DMS153 treated with DMSO at 0.1 percent for 48 hours (cell line): ENCODE data around the gene BCAS2.

Source experiments
- DNase-seq: peaks from one replicate; lab custom pipeline; 2025; ENCODE audit not compliant: unreplicated experiment; lab: John Stamatoyannopoulos, UW

Gene BCAS2

DNA sequence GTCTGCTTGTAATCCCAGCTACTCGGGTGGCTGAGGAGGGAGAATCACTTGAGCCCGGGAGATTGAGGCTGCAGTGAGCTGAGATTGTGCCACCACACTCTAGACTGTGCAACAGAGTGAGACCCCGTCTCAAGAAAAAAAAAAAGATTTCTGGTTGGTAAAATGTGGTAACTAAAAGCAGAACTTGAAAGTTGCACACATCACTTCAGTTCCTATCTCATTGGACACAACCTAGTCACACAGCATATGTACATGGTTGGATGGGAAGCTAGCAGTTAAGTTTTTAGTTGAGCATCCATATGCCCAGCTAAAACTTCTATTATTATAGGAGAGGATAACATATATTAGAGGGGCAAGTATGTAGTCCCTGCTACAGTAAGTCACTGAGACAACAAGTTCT lies 22.1 kb downstream of the BCAS2 start:
- no peak for DNase-seq

DNA sequence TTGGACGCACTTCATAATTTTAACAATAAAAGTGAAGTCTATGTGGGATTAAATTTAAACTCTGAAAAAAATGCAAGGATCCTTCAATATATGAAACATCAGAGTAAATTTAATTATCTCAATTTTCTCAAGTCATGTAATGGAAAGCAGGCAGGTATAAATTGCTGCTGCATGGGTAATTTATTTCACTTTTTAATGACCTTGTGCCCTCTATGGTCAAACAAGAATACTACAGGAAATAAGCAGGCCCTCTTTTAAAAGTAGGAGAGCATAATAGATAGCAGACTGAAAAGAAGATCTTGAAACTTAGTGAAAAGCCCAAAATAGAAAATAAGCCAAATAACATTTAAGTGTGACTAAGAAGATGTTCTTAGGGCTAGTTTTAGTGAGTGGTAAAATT lies 22.9 kb downstream of the BCAS2 start:
- peak; percentile 11 for DNase-seq

DNA sequence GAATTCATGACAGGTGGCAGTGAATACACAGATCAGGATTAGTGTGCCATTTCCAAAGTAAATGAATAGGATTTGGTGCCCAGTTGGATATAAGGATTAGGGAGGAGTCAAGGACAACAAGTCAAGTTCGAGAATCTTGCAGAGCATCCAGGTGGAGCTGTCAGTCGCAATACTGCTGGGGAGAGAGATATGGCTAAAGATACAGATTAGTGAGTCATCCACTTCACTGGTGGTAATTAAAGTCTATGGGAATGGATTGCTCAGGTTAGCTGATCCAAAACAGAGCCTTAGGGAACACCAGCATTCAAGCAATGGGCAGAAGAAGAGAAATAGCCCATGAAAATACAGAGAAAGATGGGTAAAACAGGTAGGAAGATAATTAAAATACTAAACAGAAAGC lies 26.8 kb downstream of the BCAS2 start:
- no peak for DNase-seq

DNA sequence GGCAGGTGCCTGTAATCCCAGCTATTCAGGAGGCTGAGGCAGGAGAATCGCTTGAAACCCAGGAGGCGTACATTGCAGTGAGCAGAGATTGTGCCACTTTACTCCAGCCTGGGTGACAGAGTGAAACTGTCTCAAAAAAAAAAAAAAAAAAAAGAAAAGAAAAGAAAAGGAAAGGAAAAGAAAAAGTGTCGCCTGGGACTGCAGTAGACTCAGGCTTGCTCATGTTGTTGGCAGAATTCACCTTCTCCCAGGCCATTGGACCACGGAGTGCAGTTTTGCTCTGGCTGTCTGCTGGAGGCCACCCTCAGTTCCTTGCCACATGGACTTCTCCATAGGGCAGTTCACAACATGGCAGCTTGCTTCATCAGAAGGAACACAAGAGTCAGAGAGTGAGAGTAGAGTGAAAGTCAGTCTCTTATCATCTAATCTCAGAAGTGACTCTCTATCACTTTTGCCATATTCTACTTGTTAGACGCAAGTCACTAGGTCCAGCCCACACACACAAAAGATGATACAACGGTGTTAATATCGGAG lies 29.2 kb downstream of the BCAS2 start:
- no peak for DNase-seq

DNA sequence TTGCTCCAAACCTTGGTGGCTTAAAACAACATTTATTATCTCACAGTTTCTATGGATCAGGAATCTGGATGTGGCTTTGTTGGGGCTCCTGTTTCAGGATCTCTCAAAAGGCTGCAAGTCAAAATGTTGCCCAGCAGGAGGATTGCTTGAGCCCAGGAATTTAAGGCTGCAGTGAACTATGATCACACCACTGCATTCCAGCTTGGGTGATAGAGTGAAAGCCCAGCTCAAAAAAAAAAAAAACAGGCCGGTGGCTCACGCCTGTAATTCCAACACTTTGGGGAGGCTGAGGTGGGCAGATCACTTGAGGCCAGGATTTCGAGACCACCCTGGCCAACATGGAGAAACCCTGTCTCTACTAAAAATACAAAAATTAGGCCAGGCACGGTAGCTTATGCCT lies 30.0 kb downstream of the BCAS2 start:
- DNase-seq, result no peak

DNA sequence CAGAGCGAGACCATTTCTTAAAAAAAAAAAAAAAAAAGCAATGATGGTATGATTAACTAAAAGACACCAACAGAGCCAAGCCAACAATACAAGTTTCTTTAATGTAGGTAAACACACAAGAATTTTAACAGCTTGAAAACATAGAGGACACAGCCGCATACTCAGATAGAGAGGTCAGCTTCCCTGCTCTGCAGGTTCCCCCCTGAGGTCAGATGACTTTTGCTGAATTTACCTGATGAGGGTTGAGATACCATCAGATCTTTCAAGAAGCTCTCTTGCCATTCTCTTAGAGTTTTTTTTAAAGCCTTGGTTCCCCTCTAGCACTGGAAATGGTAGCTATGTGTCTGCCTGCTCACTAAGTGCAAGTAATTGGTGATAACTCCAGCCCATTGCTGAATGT lies 31.1 kb downstream of the BCAS2 start:
- DNase-seq, result no peak

DNA sequence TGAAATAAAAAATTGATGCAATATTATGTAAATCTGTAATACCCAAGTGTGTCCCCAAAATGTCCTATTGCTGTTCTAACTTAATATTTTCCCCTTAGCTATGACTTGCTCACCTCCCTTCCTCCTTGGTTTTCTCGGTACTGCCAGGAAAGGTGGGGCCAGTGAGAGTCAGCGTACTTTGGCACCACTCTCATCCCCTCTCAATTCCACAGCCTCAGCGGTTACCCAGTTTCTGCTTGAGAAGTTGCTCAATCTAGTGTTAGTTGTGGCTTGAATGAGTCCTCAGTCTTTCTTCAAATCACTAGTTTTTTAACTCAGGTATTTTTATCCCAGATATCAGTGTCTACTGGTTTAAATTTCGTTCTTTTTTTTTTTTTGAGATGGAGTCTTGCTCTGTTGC lies 32.3 kb downstream of the BCAS2 start:
- no peak for DNase-seq

DNA sequence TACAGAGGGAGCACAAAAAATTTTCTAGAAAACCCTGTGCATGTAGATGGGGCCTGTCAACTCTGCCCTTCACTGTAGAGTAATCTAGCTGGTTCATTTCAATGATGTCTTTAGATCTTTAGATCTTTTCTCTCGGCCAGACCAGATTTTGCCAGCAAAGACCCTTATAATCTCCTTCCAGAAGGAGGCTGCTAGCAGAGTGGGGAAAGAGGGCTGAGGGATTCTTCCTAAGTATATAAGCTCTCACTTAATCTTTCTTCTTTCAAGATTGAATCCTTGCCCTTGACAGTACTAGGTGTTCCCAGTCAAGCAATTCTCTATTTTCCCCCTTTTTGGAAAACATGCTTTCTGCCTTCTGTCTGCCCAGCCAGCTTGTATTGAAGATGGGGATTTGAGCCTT lies 34.3 kb downstream of the BCAS2 start:
- DNase-seq, result no peak

DNA sequence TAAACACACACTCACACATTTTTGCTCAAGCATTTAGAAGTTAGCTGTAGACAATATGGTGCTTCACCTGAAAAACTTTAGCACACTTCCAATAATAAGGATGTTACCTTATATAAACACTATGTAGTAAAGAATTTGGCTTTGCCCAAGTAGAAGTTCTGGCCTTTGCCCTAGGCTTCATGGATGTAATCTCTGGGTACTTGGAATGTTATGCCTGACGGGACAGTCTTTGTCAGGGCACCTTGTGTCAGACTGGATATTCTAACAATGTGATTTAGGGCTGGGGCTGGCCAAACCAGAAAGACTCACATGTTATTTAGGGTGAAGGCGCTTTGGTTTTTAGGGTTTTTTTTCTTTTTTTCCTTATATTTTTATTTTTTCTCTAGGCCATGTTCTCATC lies 35.6 kb downstream of the BCAS2 start:
- no peak for DNase-seq

DNA sequence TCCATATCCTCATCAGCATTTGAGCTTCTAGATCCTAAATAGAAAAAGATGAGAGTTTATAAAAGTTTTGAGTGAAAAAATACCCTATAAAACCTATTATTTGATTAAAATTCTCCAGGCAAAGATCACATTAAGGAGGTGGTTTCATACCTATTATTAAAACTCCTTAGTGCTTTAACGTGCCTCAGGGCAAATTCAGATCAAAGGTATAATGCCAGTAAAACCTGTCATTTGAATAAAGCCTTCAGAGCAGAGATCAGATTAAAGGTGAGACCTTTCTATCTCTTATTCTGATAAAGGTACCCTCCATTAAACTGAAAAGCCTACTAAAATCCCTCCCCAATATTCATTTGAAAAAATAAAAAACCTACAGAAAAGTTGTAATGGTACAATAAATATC lies 36.1 kb downstream of the BCAS2 start:
- no peak for DNase-seq

DNA sequence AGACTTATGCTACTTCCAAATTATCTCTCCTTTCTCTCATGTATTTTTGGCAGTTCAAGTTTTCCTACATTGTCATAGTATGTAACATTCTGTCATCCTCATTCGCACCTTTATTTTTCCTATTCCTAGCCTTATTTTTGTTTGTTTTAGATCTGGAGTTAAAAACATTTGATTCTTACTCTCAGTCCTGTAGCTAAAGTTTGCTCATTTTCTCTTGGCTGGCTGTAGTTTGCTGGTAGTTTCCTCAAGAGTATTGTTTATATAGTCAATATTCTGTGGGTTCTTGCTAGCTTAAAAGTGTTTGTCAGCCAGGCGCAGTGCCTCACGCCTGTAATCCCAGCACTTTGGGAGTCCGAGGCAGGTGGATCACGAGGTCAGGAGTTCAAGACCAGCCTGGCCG lies 40.6 kb downstream of the BCAS2 start:
- DNase-seq, result no peak

DNA sequence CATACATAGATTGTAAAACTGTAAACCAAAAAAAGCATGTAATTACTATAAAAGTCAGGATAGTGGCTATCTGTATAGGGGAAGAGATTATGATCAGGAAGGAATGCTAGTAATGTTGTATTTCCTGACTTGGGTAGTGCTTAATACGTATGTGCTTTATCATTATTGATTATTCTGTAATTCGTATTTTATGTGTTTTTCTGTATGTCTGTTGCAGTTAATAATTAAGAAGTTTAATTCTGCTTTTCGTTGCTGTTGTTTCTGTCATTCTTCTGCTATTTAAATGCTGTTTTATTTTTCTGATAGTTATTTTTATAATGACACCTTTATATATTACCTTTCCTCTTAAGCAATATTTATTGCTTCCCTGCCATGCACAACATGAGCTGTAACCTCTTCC lies 41.1 kb downstream of the BCAS2 start:
- DNase-seq, result no peak

DNA sequence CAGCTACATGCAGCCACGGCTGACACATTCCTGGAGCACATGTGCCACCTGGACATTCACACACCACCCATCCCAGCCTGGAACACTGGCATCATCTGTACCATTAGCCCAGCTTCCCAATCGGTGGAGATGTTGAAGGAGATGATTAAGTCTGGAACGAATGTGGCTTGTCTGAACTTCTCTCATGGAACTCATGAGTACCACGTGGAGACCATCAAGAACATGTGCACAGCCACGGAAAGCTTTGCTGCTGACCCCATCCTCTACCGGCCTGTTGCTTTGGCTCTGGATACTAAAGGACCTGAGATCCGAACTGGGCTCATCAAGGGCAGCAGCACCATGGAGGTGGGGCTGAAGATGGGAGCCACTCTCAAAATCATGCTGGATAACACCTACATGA lies 45.4 kb downstream of the BCAS2 start:
- DNase-seq, result no peak

DNA sequence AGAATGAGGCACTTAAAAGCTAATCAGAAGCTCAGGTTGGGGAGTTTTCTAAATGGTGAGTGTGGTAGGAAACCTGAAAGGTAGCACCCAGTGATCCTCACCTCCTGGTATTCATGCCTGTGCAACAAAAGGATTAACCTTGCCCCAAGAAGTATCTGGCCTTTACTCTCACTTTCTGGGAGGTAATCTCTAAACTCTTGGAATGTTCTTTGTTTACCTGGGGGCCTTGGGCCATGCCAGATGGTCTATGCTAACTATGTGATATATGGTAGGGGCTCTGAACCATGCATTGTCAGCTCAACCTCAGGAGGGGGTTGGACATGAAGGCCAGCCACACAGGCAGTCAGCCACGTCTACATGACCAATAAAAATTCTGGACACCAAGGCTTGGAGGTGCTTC lies 46.0 kb downstream of the BCAS2 start:
- no peak for DNase-seq

DNA sequence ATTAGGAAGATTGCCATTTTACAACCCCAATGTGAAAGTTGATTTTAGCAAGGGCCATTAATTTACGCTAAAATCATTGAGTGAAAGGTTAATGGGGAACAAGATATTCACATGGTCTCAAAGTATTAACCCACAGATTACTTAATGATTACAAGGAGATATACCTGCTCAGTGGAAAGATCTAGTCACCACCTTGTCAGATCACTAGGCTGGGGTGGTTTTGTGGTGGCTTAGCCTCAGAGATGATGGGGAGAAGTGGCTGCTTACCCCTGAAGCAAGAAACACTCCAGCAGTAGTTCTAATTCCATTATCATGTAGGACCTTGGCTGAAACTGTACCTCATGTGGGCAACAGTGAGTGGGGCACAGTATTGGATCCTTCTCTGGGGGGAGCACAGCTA lies 50.3 kb downstream of the BCAS2 start:
- no peak for DNase-seq

DNA sequence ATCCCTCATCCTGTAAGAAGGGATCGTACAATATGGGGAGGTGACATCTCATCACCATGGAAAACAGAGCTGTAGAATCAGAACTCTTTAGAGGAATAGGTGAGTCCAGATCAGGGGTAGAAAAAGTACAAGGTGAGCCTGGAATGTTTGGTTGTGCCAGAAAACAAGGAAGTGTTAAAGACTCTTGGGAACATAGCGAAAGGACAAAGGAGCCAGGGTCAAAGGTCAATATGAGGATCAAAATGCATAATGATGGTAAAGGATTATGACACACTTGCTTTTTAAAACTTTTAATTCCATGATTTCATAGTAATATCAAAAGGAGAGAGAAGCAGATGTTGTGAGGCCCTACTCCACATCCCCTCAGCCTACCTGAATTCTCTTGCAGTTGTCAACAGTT lies 51.2 kb downstream of the BCAS2 start:
- DNase-seq, result no peak

DNA sequence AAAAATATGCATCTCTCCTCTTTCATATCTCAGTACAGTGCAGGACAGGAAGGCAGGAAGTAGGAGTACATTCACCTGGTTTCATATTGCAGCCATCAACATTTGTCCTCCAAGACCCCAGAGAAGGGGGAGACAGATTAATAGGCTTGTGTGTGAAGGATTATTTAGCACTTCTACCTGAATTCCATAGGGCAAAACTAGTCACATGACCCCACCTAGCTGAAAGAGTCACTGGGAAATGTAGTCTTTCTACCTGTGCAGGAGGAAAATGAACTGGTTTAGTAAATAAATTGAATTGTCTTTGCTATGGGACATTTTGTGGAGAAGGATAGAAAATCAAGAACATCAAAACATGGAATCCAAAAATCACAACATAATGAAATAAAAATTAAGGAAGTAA lies 56.5 kb downstream of the BCAS2 start:
- DNase-seq, result no peak

DNA sequence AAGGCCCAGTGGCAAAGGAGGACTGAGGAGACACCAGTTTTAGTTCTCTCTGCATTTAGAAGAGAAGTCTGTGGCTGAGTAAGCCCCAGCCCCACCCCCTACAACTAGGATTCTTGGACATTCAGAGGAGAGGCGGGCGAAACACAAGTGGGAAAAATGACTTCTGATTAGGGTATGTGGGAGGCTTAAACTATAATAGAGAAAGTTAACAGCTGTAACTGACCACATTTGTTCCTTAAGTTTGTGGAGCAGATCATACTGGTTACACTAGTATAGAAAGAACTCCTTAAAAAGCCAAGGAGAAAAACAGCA lies 59.2 kb downstream of the BCAS2 start:
- no peak for DNase-seq

DNA sequence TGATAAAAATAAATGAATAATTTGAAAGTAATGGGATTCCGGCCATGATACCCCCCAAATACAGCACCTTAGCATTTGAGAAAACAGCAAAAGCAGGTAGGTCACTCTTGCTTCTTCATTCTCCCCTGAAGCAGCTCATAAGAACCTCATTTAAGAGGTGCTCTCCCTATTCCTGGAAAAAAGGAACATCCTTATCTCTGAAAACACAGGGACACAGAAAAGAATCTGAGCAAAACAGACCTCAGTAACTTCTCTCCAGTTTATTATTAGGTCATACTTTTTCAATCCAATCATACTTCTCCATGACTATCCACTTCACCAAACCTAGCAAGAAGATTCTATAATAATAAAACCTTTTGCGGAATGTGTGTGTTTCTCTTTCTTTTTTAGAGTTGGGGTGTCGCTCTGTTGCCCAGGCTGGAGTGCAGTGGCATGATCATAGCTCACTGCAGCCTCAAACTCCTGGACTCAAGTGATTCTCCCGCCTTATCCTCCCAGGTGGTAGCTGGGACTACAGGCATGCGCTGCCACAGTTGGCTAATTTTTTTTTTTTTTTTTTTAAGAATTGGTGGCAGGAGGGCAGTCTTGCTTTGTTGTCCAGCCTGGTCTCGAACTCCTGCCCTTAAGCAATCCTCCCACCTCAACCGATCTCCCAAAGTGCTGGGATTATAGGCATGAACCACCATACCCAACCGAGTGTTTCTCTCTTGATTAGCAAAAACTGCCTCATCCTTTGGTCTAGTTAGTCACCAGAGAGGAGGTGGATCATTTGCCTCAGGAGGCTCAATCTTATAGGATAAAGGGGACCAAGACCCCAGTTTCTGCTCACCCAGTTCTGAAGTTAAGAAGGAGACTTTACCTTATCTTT lies 59.8 kb downstream of the BCAS2 start:
- no peak for DNase-seq
